ENCODE results near the gene PRRX1. TPM values are rescaled to one million over a fixed set of nuclear protein-coding genes. Genes with fewer than 3 reads are reported as not detected.

PRRX1 gene
- total and polyA plus RNA-seq, 8 donors: 0.84 to 79.6 (median 3.2) TPM

DNA sequence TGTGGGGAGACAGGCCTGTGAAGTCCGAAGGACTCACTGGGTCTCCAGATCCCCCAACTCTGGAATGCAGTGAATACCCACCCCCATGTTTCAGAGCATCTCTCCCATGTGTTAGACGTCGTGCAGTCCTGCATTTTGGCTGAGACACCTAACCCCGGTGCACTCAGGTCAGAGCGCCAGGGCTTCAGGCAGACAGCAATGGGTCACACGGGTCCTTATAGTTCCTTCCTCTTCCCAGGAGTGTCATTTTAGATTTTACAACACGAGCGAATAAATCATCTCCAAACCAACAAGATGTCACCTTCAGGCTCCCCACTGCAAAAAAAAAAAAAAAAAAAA is 5.1 kb downstream of the PRRX1 start:
- Histone ChIP-seq H3K4me3 (no peak overlapping the region), H3K9me3 (no peaks in the 10 kb centered on the region), H3K36me3 (no peaks in the 10 kb centered on the region), H3K4me1 (peaks cover 0 to 10% of the 10 kb centered on the region in 2 donors), H3K27me3 (peaks cover 64 to 99% of the 10 kb centered on the region in 2 donors), H3K27ac (no peak overlapping the region)
- DNase-seq: no peak
- intact Hi-C loops (cut with DNase I): no loop called here
- ATAC-seq: no peak
- TF ChIP-seq, protein P1, sequence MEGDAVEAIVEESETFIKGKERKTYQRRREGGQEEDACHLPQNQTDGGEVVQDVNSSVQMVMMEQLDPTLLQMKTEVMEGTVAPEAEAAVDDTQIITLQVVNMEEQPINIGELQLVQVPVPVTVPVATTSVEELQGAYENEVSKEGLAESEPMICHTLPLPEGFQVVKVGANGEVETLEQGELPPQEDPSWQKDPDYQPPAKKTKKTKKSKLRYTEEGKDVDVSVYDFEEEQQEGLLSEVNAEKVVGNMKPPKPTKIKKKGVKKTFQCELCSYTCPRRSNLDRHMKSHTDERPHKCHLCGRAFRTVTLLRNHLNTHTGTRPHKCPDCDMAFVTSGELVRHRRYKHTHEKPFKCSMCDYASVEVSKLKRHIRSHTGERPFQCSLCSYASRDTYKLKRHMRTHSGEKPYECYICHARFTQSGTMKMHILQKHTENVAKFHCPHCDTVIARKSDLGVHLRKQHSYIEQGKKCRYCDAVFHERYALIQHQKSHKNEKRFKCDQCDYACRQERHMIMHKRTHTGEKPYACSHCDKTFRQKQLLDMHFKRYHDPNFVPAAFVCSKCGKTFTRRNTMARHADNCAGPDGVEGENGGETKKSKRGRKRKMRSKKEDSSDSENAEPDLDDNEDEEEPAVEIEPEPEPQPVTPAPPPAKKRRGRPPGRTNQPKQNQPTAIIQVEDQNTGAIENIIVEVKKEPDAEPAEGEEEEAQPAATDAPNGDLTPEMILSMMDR (IDR thresholded peaks at IDR 0.05): no peak

DNA sequence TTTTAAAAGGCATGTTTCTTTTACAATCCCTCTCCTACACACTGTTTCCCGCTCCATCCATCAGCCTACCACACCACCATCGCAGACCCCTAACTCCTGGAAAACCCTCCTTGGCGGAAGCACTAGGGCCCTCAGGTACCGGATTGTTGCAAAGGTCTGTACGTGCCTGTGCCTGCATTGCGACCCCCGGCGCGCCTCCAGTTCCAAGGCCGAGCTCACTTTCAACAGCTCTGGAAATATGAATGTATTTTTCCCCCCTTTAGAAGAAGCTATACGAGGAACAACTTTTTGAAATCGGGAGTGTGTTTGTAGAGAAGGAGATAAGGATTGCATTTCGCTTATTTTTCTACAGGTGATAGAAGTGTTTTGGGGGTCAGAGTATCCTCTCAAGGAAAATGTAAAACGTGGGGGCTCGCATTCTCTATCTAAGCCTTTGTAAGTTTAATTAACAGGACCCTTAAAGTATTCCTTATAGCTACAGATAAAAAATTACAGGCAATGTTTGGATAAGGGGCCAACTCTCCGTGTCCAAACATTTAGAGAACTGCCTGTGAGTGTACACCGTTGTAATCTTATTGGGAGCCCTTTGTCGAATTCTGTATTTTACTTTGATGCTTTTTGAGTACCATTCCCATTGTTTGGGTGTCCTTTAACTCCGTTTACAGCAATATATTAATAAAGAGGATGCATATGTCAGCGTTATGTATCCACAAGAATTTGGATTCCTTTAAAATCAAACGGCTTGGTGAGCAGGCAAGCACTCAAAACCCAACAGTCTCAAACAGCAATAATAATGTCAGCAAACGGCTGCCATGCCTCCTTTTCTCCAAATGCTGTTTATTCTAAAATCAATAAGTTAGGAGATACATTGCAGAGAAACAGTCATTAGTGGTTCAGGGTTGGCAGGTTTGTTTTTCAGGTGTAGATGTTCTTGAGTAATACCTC is 5.9 kb downstream of the PRRX1 start:
- H3K36me3 ChIP-seq: no peaks in the 10 kb centered on the region
- no peak overlapping the region for H3K27ac ChIP-seq
- H3K9me3 ChIP-seq: no peaks in the 10 kb centered on the region
- ATAC-seq: no peak
- TF ChIP-seq, protein P1 (IDR thresholded peaks at IDR 0.05): no peak
- DNase-seq: no peak
- H3K27me3 ChIP-seq: peaks cover 58 to 92% of the 10 kb centered on the region in 2 donors
- peaks cover 0 to 2% of the 10 kb centered on the region in 2 donors for H3K4me1 ChIP-seq
- intact Hi-C loops (cut with DNase I): no loop called here
- no peak overlapping the region for H3K4me3 ChIP-seq

DNA sequence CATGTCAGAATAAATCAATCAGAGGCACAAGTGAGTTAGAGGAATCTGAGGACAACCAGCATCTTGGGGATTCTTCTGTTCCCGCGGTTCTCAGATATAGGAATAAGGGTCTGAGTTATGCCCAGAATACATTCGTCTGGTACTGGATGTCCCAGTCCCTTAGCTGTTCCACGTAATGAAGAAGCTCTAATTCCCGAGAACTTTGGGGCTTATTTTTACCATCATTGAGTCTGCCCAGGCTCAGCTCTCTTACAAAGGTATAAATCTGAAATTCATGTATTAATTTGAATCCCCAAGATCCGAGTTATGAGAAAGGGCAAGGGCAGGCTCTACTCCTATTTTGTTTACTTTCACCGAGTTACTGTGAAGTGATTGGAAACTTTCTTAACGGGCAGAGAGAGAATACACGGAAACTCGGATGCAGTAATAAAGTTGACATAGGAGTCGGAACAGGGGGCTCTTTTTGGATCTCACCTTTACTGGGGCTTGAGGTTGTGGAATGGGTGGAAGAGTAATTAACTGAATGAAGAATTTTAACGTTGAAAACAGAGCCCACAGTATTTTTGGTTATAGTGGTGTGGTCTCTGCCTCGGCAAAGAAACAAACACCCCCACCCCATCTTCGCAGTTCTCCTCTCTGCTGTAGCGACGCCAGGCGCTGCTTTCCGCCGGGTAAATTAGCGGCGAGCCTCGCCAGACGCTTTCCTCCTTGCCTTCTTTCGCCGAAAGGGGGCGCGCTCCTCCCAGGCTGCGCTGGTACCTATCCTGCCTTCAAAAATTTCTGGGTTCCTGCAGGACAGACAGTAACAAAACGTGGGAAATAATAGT is 7.1 kb downstream of the PRRX1 start:
- H3K27ac ChIP-seq: peak overlapping the region in 1 of 2 donors; percentile 27
- H3K4me3 ChIP-seq: no peak overlapping the region
- ATAC-seq: peak; percentile 76

DNA sequence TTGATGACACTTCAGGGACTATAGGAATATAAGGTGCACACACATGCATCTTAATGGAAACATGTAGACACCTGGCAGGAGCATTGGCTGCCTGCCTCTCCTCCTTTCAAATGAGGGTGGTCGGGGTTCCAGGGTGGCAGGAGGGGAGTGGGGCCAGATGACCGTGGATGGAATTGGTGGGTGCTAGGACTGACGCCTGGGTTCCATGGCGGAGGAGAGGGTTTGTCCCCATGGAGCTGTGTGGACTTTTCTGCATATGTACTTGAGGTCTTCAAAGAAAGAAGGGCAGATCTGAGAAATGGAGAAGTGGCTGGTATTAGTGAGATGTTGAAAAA is 7.7 kb downstream of the PRRX1 start:
- Histone ChIP-seq H3K4me1 (no peaks in the 10 kb centered on the region), H3K27ac (peak overlapping the region in 1 of 2 donors; percentile 27), H3K9me3 (no peaks in the 10 kb centered on the region), H3K36me3 (no peaks in the 10 kb centered on the region), H3K4me3 (no peak overlapping the region), H3K27me3 (peaks cover 41 to 80% of the 10 kb centered on the region in 2 donors)
- TF ChIP-seq, protein P1 (IDR thresholded peaks at IDR 0.05): peak in 1 of 2 donors; percentile 6
- DNase-seq (no peak), ATAC-seq (no peak)
- intact Hi-C loops (cut with DNase I): no loop called here

More for the DNA sequence above, 7.1 kb downstream of the PRRX1 start:
- peaks cover 46 to 86% of the 10 kb centered on the region in 2 donors for H3K27me3 ChIP-seq
- TF ChIP-seq, protein P1 (IDR thresholded peaks at IDR 0.05): peak; percentile 44 to 47
- peak in 3 of 4 donors; percentile 34 to 76 (median 55) for DNase-seq
- intact Hi-C loops (cut with DNase I): no loop called here
- H3K9me3 ChIP-seq: no peaks in the 10 kb centered on the region
- H3K4me1 ChIP-seq: no peaks in the 10 kb centered on the region
- no peaks in the 10 kb centered on the region for H3K36me3 ChIP-seq

DNA sequence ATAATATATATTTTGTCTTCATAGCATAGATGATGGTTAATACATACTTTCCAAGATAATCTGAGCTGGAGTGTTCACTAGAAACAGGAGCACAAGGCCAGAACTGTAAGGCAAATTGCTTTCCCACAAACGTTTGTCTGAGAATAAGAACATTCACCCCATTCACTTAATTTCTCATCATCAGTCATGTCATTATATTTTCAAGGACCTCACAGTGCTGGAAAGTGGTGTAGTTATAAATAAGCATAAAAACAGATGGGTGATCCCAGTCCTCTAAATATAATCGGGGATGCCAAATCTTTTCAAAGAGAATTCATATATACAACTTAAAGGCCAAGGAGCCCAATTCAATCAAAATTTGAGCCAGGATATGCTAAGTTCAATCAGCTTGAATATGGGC is 8.4 kb downstream of the PRRX1 start:
- peaks cover 33 to 73% of the 10 kb centered on the region in 2 donors for H3K27me3 ChIP-seq
- ATAC-seq (no peak), DNase-seq (no peak)
- TF ChIP-seq, protein P1 (IDR thresholded peaks at IDR 0.05): no peak
- H3K36me3 ChIP-seq: no peaks in the 10 kb centered on the region
- H3K4me3 ChIP-seq: no peak overlapping the region
- no peaks in the 10 kb centered on the region for H3K9me3 ChIP-seq
- intact Hi-C loops (cut with DNase I): no loop called here
- H3K27ac ChIP-seq: no peak overlapping the region
- H3K4me1 ChIP-seq: no peaks in the 10 kb centered on the region

Data from left lung (tissue), 10 donors.